Medulla oblongata (tissue), 1 donor: ENCODE measurements around the gene CNOT1.
"Not testable (repeated sequence)": the region's sequence is repeated elsewhere in the genome, so short reads cannot be mapped to it uniquely, and the experiment has no call there.

ENCODE experiments used
- DNase-seq: peaks from one replicate; pipeline ENCODE4 v3.0.0-alpha.2; 2015; ENCODE audit errors: extremely low spot score

The CNOT1 gene

GRCh38 chr16:58582133-58582532 is 47.5 kb downstream of the CNOT1 start:
- no peak for DNase-seq

GRCh38 chr16:58579587-58579986 is 50.0 kb downstream of the CNOT1 start:
- DNase-seq = no peak

- DNase-seq = no peak
Measured at GRCh38 chr16:58578642-58579041, 51.0 kb downstream of the CNOT1 start.

DNA sequence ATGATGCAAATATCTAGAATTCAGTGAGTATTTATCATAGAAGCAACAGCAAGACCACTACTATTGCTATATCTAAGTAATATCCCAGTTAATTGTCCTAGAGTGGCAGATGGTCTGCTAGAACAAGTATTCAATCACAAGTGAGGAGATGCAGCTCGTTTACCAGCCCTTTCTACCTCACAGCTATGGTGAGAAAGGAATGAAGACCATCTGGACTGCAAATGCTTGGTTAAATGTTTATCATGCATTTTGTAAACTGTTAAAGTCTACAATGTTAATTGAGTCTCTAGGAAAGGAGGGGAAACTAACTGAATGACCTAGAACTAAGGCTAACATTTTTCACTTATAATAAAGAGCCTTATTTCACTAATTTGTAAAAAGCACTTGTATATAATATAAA is 52.5 kb downstream of the CNOT1 start:
- DNase-seq = no peak

DNA sequence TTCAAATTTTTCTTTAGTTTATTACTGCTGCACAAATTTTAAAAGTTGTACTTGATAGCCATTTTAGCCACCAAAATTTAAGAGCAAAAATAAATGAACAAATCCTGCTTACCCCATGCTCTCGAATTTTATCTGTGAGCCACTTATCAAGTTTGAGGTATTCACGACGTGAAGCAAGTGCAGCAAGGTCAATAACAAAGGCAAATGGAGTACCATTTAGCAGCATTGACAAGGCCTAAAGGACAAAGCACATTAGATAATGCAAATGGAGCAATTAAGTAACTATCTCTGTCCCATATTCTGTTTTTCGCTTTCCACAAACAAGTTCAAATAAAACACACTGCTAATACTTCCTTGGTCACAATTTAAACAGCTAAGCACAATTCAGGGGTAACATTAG is 54.7 kb downstream of the CNOT1 start:
- no peak for DNase-seq

- DNase-seq = not testable (repeated sequence)
Measured at GRCh38 chr16:58565697-58566096, 63.9 kb downstream of the CNOT1 start.

DNA sequence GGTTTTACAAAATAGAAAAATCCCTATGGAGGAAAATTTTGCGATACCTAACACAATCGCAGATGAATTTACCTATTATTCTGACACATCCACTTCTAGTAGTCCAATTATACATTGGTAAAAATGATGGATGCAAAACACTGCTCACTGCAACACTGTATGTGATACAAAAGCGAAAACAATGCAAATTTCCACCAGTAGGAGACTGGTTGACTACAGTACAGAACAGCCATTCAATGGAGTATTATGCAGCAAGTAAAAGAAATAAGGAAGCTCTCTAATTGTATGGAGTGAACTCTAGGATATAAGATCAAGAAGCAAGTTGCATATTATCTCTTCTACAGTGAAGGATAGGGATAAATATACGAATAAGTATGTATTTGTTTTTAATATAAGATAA is 65.9 kb downstream of the CNOT1 start:
- no peak for DNase-seq

GRCh38 chr16:58563235-58563634 is 66.4 kb downstream of the CNOT1 start:
- no peak for DNase-seq

DNA sequence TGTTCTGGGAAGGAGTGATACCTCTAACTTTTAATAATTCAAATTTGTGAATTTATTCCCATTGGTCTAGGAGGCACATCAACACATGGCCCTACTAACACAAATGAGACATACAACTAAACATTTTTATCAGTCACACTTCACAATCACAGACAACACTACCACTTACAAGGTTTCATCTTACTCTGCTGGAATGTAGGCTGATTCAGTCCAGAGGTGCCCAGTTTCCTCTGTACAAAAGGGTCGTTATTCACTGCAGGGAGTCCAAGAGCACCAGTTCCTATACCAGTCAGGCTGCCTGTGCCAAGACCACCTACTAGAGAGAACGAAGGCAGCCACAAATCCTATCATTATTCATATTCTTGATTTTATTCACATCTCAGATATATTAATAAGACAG is 72.9 kb downstream of the CNOT1 start:
- no peak for DNase-seq

- no peak for DNase-seq
Measured at GRCh38 chr16:58551496-58551895, 78.1 kb downstream of the CNOT1 start.

DNA sequence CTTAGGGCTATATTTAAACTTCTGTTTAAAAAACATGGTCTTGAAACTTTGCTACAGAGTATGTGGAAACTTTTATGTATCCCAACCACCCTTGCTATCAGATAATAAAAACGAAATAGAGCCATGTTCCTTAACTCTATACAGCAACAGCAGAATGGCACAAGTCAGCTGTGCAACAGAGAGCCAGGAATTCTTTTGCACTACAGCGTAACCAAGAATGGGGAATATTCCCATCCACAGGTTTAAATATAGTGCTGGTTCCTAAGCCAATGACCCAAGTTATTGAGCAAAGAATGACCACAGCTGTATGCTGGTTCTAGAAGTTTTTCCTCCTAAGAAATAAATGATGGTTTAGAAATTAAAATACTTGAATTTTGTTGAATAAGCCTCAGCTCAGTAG is 81.2 kb downstream of the CNOT1 start:
- no peak for DNase-seq

- no peak for DNase-seq
Measured at GRCh38 chr16:58543685-58544084, 85.9 kb downstream of the CNOT1 start.

- DNase-seq = no peak
Measured at GRCh38 chr16:58542291-58542690, 87.3 kb downstream of the CNOT1 start.

GRCh38 chr16:58541711-58542110 is 87.9 kb downstream of the CNOT1 start:
- DNase-seq = peak; percentile 3

DNA sequence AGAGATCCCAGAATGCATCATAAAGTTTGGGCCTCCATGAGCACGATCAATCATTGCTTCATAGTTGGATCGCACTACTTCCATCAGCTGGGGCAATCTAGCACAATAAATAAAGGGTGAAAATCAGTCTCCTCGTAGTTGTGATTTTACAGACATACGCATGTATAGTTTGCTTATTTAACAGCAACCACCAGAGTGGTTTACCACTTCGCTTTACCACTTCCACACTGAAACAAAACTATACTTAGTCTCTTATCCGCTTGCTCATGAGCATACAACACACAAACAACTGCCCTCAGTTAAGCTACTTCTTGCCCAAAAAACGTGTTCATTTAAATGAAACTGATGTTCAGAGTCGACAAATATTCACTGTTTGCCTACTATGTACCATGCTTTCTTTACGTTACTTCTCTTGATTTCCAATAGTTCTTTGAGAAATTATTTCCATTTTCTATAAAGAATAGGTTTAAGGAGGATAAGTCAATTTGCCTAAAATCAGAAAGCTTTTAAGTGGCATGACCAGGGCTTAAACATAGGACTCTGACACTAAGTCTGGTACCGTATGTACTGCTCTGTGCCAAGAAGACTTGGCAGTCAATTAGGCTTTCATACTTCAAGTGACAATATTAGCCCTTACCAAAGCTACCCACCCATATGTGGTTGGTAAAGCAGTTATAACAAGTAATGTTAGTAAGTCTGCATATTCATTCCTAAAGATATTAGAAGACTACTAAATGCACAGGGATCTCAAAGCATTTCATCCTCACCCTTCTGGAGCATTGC is 92.3 kb downstream of the CNOT1 start:
- DNase-seq = no peak

GRCh38 chr16:58536278-58536677 is 93.3 kb downstream of the CNOT1 start:
- no peak for DNase-seq

DNA sequence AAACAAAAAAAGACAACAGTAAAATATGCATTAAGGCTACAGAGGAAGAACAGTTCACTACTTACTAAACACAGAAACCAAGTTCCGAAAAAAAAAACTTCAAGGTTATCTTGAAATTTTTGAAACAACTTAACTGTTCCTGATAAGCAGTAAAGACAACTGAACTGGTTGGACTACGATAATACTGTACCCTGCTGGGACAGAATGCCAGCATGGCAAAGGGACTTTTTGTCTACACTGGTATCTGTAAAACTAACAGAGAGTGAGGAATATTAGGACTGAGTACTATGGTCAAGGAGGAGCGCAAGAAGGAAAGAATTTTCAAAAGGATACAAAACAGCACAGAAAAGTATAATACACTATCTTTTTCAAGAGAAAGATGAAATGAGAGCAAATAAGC is 94.5 kb downstream of the CNOT1 start:
- no peak for DNase-seq

DNA sequence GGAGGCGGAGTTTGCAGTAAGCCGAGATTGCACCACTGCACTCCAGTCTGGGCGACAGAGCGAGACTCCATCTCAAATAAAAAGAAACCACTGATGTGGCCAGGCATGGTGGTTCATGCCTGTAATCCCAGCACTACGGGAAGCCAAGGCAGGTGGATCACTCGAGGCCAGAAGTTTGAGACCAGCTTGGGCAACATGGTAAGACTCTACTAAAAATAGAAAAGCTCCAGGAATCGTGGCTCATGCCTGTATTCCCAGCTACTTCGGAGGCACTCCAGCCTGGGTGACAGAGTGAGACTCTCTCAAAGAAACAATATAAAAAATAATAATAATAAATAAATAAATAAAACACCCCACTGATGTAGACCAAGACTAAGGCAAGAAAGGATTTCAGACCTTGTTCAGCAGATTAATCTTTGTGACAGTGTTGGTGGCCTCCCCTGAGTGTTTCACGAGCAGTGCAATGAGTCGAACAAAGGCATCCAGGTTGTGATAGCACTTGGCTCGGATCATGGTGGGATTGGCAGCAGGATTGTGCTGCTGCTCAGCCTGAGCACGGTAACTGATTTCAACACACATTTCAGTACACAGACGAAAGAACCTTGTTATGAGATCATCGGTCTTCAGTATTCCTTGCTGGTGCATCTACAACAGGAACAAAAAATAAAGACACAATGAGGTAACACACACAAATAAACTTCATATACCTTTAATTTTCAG is 95.7 kb downstream of the CNOT1 start:
- DNase-seq = no peak

- DNase-seq = no peak
Measured at GRCh38 chr16:58532414-58532813, 97.2 kb downstream of the CNOT1 start.

GRCh38 chr16:58530179-58530578 is 99.4 kb downstream of the CNOT1 start:
- no peak for DNase-seq

DNA sequence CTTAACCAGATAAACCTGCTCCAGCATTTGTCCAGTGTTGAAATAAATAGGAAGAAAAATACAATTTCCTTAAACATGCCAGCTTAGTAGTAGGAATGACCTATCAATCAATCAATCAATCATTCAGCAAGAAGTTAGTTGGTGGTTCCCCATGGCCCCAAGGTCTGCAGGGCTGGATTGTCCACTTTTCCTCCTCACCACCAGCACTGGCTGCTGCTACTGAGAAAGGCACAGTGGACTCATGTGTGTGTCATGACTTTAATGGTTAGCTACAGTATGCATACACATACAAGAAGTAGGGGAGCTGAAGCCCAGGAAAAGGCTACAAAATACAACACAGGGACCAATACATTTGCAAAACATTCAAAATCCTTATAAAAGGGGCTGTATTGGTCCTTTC is 109.9 kb downstream of the CNOT1 start:
- DNase-seq = no peak

DNA sequence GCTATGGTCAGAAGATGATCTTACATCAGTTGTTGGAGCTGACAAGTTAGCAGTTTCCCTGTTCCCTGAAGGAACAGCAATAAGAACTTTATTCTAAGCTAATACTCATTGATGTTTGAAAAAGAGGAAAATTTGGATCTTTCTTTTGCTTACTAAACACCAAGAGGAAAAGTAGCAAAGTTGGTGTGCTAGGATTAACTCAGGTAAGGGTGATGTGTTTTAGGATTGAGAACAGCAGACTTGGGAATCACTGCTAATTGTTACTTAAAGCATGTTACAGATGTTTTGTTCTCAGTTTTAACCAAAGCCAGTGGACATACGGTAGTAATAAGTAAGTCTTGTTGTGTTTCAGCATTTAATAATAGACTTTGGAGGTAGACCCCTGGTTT is 110.7 kb downstream of the CNOT1 start:
- no peak for DNase-seq
